A172 (cell line): ENCODE results near the gene C20orf173. TPM values are rescaled to one million over a fixed set of nuclear protein-coding genes. Genes with fewer than 3 reads are reported as not detected.

Source experiments
- DNase-seq: peaks from one replicate; pipeline ENCODE4 v3.0.0-alpha.2; 2015; ENCODE audit warnings: low spot score
- total RNA-seq: library from RNA; depleted of rRNA; stranded (reverse); fragments of >200 nt; shearing (Covaris generic); gene quantifications from 2 replicates; pipeline ENCODE4 v1.2.3, GENCODE V29; 2014; rRNA removed

The C20orf173 gene
- total RNA-seq, 1 experiment from 2014 or later, result not detected

- DNase-seq, result peak; percentile 66
Observed at GRCh38 chr20:35506872-35507638, 22.4 kb downstream of the C20orf173 start.

GRCh38 chr20:35506179-35506578 is 23.3 kb downstream of the C20orf173 start:
- DNase-seq, result no peak

- DNase-seq, result no peak
Observed at GRCh38 chr20:35504751-35505150, 24.7 kb downstream of the C20orf173 start.

- no peak for DNase-seq
Observed at GRCh38 chr20:35503841-35504561, 25.5 kb downstream of the C20orf173 start.

GRCh38 chr20:35503281-35503680 is 26.2 kb downstream of the C20orf173 start:
- DNase-seq, result no peak

GRCh38 chr20:35502352-35502751 is 27.1 kb downstream of the C20orf173 start:
- DNase-seq, result no peak

GRCh38 chr20:35499271-35499670 is 30.2 kb downstream of the C20orf173 start:
- DNase-seq, result no peak

GRCh38 chr20:35497780-35498189 is 31.7 kb downstream of the C20orf173 start:
- DNase-seq, result no peak

- no peak for DNase-seq
Observed at GRCh38 chr20:35497320-35497719, 32.1 kb downstream of the C20orf173 start.

- DNase-seq, result no peak
Observed at GRCh38 chr20:35496481-35496880, 33.0 kb downstream of the C20orf173 start.

- no peak for DNase-seq
Observed at GRCh38 chr20:35492352-35492751, 37.1 kb downstream of the C20orf173 start.

- DNase-seq, result no peak
Observed at GRCh38 chr20:35491823-35492222, 37.6 kb downstream of the C20orf173 start.

GRCh38 chr20:35490736-35491181 is 38.7 kb downstream of the C20orf173 start:
- DNase-seq, result no peak

GRCh38 chr20:35489717-35490116 is 39.7 kb downstream of the C20orf173 start:
- DNase-seq, result no peak

- no peak for DNase-seq
Observed at GRCh38 chr20:35487479-35487878, 42.0 kb downstream of the C20orf173 start.

- no peak for DNase-seq
Observed at GRCh38 chr20:35479798-35480197, 49.7 kb downstream of the C20orf173 start.

GRCh38 chr20:35478804-35479472 is 50.5 kb downstream of the C20orf173 start:
- DNase-seq, result no peak

Other genes starting within 250 kb of the C20orf173 start
- gene EIF6, start 244.9 kb downstream of the C20orf173 start, total RNA-seq, result 230 and 292 TPM in 2 replicates
- 0.24 TPM in 1 of 2 replicates, not detected in the other for gene FAM83C, start 237.2 kb downstream of the C20orf173 start, total RNA-seq
- 37.6 and 46.1 TPM in 2 replicates for gene UQCC1, start 117.7 kb downstream of the C20orf173 start, total RNA-seq
- 1.7 and 1.9 TPM in 2 replicates for gene GDF5, start 91.4 kb downstream of the C20orf173 start, total RNA-seq
- gene CEP250, start 74.1 kb downstream of the C20orf173 start, total RNA-seq, result 18.4 and 21.4 TPM in 2 replicates
- 258 TPM in 2 replicates for gene ERGIC3, start 12.4 kb upstream of the C20orf173 start, total RNA-seq
- 1.5 and 7.1 TPM in 2 replicates for gene SPAG4, start 86.2 kb upstream of the C20orf173 start, total RNA-seq
- gene CPNE1, start 135.2 kb upstream of the C20orf173 start, total RNA-seq, result 194 and 195 TPM in 2 replicates
- gene RBM12, start 135.2 kb upstream of the C20orf173 start, total RNA-seq, result 50.9 and 51.3 TPM in 2 replicates
- 36.7 and 48.0 TPM in 2 replicates for gene NFS1, start 169.7 kb upstream of the C20orf173 start, total RNA-seq
- 301 and 351 TPM in 2 replicates for gene ROMO1, start 169.8 kb upstream of the C20orf173 start, total RNA-seq
- 246 and 258 TPM in 2 replicates for gene RBM39, start 212.6 kb upstream of the C20orf173 start, total RNA-seq
- gene PHF20, start 242.4 kb upstream of the C20orf173 start, total RNA-seq, result 21.9 and 28.9 TPM in 2 replicates